Superior temporal gyrus (tissue), 1 donor: ENCODE measurements around the gene SHQ1.
A peak's percentile ranks its signal among the peaks of the same experiment; 100 is the strongest.

Source experiments
- DNase-seq: peaks from one replicate; pipeline ENCODE4 v3.0.0-alpha.2; 2016; ENCODE audit errors: extremely low spot score

SHQ1 gene

DNA sequence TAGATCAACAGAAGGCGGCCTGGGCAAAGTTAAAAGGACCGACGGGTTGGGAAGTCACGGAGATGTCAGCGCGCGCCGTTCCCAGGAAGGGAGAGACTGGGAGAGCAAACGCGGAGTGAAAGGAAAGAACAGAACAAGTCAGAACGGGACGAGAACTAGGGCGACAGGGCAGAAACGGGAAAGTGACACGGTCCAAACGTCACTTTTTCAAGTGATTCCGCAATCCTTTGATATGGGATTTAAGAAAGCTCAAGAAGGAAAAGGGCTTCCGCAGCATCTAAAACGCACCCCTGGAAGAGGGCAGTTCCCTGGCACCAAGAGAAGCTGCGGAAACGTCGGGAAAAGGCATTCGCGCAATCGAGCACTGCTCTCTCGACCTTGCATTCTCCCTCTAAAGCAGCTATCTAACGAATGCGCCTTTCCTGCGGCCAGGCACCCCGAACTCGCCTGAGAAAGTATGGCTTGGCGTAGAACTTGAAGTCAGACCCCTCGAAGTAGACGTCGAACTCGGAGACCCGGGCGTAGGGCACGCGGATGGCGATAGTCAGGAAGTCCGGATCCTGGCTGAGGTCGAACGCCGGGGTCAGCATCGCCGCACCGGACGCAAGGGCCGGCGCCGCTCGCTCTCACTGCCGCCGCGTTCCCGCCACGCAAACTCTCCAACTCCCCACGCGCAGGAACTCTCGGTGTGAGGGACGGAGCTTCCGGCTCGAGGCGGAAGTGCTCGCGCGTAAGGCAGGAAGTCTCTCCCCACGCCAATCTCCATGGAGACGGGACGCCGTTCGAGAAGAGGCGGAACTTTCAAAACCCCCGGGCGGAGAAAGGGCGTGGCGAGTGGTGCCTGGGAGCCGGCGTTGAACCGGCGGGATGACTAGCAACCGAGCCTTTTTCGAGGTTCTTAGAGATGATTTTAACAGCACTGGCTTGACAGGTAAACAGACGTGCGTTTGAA, at the start of gene SHQ1:
Gene SHQ1 (minus strand): TSS at position 695 of the 952 bp plus-strand sequence. CDS start 105 bp downstream, at position 590.
- DNase-seq, result peak; percentile 97

DNA sequence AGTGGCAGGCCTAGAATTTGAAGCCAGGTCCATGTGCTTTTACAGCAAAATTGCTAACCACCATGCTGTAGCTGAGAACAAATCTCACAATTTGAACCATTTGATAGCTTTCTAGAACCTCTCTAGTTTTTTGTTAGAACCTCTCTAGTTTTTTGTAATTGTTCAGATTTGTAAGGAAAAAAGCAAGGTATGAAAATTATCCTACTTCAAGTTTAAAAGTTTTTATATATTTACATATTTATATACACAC, 49.4 kb upstream of the SHQ1 start:
- no peak for DNase-seq

DNA sequence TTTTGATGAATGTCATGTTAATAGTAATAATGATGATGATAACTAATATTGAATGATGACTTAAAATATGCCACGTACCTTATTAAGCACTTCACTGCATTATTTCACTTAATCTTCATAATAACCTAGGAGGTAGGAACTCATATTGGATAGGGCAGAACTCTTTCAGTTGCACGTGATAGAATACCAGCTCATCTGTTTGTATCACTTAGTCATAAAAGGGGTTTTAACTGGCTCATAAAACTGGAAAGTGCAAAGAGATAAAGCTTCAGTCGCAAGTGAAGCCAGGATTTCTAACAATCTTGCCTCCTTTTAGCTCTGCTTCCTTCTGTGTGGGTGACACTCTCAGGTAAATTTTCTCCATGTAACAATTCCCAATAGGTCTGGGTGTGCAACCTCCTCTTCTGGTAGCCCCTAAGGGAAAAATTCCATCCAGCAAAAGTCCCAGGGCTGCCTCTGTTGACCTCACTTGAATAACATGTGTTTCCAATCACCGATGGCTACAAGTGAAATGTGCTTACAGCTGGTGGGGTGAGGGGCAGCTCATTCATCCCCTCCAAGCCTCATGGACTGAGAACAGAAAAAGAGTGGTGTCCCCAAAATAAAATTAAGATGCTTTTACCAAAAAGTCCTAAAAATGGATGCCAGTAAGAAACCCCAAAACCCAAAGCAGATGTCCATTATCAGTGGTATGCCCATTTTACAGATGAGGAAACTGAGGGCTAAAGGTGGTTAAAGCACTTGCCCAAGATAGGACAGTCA, 48.9 kb upstream of the SHQ1 start:
- no peak for DNase-seq

DNA sequence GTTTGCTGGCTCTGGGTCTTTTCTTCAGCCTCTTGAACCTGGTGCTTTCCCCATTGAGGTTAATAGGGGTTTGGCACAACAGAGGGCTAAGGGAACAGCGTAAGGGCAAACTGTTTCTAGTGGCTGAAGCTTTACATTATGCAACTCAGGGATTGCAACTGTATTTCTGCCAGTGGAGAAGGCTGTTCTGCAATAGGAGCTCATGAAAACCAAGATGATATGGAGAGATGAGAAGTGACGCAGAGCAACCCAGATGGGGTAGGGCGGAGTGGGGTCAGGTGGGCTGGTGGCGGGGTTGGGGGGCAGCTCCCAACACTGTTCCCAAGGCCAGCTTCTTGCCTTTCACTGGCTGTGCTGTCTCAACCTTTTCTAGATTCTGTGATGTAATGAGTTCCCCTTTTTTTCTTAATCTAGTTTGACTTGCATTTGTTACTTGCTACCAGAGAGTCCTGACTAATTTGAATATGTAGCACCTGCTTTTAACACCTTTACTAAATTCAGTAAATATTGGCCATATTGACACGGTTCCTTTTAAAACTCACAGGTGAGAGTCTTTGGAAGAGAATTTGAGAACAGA, 46.8 kb upstream of the SHQ1 start:
- DNase-seq, result no peak

DNA sequence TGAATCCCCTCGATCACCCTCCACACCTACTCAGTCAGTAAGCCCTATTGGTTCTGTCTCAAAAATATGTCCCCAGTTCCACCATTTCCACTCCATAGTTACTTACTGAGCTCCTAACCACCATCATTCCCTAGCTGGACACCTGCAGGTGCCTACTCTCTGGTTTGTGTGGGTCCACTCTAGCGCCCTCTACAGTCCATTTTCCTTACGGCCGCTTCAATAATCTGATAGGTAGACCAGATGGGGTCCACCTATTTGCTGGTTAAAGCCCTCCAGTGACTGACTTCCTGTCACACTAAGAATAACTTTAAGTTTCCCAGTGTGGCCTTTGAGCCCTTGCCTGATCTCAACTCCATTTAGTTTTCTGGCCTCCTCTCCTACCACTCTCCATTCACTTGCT, 44.6 kb upstream of the SHQ1 start:
- DNase-seq, result no peak

DNA sequence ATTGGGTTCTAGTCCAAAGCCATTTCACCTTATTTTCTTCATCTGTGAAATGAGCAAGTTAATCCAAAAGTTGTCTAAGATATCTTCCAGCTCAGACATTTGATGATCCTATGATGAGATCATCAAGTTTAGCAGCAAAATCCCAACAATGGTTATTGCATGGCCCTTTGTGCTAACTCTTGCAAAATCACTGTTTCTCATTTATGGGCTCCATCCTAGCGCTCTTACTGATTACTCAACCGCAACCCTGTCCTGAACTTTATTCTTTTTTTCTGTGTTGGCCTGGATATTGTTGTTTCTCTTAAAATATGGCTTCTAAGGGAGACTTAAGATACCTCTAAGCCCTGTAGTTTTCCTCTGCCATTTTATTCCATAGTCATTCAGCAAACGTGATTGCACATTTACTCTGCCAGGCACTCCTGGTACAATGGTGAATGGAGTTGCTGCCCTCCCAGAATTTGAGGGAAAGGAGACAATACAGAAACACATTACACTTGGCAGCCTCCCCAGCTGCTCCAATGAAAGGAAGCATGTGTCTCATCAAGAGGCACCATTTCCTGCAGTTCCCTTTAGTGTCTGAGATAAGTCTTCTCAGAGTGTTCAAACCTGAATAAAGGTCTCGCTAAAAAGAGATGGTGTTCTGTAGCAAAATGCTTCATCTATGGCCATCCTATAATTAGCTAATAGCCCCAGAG, 44.0 kb upstream of the SHQ1 start:
- DNase-seq, result peak; percentile 97

DNA sequence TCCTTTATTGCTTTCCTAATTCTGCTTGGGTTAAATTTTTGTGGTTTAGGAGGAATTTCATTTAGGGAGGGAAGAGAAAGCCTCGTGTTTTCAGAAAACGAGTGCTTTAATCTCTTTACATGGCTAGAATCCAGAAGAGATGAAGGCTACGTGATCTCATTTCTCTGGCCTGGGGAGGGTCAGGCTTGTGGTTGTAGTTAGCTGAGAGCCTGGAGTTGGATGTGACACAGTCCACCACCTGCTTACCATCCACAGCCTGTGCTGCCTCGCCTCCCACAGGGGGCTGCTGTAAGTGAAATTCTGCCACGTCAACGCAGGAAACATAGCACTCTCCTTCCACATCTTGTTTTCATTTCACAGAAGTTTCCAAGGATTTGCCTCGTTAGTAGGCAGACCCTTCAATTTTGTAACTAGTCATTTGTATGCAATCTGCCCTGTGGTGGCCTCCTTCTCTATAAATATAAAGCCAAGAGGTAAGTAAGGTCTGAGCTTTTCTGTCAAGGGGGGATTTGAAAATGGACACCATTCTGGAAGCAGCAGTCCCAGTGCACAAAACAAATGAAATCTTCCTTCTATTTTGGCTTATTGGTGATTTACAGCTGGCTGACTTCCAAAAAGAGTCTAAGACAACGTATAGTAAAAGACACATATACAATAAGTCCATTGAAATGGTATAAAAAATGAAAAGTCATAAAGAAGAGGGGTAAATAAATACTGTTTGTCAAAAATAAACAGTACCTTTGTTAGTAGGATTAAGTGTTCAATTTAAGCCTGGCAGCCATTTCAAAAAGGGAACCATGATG, 43.0 kb upstream of the SHQ1 start:
- peak; percentile 64 for DNase-seq

DNA sequence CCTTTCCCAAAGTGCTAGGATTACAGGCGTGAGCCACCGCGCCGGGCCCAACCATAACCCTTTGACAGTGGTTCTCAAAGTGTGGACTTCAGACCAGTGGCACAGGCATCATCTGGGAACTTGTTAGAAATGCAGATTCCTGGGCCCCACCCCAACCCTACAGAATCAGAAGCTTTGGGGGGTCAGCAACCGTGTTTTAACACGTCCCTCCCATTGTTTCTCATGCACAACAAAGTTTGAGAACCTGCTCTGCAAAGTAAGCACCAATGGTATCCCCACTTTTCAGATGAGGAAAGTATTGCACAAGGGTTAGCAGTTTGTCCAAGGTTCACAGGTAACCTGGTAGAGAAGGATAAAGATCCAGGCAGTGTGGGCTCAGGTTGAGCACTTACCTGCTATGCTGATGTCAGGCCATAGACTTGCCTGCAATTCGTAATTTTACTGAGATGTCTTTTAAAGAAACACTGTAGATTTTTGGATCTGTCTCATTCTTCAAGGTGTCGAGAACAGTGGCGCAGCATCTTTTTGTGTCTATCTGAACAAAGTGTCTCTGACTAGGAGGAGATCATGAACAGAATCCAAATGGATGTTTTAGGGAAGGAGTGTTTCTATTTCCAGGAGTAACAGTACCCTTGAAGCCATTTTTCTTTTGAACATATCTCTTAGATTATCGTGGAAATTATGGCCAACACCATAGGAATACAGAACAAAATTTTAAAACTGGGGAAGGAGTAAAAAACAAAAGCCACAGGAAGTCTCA, 42.1 kb upstream of the SHQ1 start:
- DNase-seq, result peak; percentile 69

DNA sequence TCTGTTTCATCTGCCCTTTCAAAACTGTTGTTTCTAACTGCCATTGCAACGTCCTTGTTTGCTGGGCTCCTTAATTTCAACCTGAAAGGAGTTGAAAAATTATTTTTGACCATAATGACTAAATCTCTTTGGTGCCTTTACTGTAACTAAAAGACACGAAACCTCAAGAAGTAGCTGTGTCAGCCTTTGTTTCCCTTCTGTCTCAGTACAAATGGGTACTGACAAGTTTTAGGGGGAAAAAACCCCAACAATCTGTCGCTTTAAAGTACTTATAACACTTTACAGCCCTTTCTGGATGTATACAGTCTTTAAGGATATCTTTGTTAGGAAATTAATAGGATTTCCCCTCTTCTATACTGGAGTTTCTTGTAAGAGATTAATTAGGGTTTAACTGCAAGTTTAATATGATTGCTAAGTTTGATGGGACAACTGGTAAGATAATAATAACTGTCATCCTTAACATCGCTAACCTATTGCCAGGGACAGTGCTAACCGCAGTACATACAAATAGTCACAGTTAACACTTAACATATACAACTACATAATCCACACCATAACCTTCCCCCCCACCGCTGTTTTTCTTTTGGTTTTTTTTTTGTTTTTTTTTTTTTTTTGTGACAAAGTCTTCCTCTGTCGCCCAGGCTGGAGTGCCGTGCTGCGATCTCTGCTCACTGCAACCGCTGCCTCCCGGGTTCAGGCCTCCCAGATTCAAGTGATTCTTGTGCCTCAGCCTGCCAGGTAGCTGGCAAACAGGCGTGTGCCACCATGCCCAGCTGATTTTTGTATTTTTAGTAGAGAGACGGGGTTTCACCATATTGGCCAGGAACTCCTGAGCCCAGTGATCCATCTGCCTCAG, 41.3 kb upstream of the SHQ1 start:
- peak; percentile 76 for DNase-seq

DNA sequence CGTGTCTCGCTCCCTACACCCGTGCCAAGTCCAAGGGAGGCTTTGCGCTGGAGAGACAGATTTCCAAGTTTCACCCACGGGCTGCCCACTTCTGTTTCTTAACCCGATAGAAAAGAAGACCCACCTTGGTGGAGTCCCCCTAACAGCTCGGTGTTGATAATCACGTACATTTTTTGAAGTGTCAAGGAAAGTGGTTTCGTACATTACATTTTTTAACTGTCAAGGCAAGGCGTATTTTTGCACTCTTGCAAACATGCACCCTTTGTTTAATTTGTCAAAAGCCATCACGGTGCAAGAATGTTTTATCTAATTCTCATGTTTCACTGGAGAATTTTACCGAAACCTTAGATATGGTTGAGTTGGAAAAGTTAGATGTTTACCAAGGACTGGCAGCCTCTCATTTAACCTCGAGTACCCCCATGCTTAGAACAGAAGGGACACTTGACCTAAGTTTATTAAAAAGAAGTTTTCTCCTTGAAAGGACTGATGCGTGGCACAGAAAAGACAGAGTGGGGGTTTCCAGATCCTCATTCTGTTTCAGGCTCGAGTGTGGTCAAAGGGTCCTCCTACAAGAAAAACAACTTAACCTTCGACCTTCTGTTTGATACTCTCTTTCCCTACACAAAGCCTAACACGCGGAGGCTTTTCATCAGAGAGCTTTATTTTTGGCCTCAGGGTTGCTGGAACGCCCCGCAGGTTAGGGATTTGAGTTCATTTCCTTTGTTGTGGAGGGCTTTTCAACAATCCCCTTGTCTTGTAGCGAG, 40.5 kb upstream of the SHQ1 start:
- DNase-seq, result peak; percentile 77

DNA sequence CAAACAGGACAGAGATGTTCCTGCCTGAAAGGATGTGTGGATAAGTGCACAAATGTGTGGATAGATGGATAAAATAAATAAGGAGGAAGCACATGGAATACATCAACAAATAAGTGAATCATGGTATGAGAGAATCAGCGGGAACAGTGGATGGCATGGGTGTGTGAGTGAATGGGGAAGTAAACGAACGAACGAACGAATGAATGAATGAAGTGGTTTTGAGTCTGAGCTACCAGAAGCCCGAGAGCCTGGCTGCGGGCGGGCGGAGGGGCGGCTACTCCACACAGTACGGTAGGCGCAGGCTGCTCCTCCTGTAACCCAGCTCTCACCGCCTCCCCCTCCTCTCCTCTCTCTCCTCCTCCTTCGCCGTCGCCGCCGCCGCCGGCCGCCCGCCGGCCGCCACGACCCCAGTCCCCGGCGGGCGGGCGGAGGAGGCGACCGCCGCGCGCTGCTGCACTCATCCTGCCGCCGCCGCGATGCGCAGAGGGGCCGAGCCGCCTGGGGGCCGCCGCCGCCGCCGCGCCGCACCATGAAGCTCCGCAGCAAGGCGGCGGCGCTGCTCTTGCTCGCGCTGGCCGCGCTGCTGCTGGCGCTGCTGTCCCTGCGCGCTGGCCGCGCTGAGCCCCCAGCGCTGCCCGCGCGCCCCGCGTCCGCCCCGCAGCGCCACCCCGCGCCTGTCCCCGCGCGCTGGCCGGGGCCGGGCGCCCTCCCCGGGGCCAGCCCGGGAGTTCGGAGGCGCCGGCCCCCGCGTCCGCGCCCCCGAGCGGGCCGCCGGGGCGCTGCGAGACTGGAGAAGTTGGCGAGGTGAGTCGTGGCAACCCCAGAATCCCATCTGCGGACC, 39.7 kb upstream of the SHQ1 start, which contains the start of gene GXYLT2:
Gene GXYLT2 (plus strand): TSS at position 342 of the 841 bp plus-strand sequence. CDS start 188 bp downstream, at position 530.
- DNase-seq, result peak; percentile 78

DNA sequence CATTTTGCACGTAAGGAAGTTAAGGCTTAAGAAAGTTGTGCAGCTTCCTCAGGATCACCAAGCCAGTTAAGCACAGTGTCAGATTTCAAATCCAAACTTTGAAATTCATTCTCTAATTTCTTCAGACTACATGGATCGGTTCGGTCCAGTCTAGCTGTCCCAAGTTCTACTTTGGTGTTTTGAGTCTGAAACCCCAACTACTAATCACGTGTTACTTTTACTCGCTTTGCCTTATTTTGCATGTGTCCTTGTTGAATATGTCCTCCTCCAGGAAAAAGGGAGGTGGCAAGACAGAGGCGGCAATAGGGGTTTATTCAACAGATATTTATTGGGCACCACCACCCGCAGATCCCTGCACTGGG, 39.1 kb upstream of the SHQ1 start:
- DNase-seq, result peak; percentile 49

DNA sequence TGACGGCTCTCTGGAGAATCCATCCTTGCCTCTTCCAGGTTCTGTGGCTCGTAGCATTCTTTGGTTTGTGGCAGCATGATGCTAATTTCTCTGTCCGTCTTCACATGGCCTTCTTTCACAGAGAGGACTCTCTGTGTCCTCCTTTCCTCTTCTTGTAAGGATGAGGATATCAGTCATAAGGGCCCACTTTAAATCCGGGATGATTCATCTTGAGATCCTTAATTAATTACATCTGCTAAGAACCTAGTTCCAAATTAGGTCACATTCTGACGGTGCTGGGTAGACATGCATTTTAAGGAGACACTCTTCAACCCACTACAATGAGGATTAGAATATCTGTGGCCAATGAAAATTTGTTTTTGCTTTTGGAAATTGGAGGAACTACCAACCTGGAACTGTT, 23.9 kb upstream of the SHQ1 start:
- no peak for DNase-seq

DNA sequence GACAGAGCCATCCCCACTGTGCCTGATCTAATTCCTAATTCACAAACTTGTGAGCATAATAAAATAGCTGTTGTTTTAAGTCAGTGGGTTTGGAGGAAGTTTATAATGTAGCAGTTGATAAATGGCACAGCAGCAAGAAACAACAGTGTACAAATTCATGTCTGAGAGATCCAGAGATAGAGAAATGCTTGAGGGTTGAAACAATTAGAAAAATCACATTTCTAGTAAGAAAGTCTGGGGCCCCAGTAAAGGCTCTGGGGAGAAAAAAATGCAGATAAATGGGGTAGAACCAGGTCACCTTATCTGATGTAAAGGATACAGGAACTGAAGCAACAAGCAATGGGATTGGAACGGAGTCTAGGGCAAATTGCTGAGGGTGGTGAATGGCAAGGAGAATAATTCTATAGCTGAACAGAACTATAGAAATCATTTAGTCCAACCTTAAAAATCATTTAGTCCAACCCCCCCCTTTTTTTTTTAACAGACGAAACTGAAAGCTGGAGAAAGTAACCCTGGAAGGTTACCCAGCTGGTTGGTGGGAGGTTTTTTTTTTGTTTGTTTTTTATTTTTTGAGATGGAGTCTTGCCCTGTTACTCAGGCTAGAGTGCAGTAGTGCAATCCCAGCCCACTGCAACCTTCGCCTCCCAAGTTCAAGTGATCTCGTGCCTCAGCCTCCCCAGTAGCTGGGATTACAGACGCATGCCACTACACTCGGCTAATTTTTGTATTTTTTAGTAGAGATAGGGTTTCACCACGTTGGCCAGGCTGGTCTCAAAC, 14.3 kb upstream of the SHQ1 start:
- no peak for DNase-seq

DNA sequence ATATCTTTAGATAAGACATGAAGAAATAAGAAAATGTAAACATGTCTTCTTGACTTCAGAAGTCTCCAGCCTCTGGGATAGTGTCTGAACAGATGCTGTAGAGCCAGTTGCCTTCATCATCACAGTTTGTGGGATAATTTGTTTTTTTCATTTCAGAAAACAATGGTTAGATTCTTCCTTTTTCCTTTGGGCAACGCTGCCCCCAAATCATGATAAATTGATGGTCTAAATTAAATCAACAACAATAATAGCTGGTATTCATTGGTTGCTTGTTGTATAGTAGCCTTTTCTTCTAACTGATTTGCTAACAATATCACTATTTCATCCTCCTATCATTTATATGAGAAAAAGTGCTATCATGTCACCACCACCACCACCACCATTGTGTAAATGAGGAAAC, 12.6 kb upstream of the SHQ1 start:
- no peak for DNase-seq

DNA sequence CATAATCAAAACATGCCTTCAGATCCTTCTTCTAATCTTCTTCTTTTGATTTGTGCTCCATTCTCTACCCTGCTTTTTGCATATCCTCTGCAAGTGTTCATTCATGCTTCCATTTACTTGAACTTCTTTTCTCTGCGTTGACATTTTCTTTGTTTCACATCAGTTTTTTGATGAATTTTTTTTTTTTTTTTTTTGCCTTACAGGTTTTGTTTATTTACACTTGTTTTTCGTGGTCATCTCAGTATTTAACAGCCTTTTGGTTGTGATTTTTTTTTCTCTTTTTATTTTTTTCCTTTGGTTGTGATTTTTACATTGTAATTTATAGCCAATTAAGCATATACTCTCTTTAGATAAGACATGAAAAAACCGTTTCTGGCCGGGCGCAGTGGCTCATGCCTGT, 11.8 kb upstream of the SHQ1 start:
- DNase-seq, result no peak

DNA sequence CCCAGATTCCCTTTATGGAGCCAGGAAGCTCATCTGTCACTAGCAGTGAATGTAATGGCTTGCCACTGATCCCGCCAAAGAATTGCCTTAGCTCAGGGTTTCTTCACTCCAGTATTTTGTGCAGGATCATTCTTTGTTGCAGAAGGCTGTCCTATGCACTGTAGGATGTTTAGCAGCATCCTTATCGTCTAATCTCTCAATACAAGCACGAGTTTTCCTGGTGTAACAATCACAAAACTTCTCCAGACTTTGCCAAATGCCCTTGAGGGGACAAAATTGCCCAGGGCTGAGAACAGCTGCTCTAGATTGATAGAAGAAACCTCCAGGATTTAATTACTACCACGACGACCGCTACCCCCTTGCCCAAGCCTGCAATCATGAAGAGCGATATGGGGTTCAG, 6.8 kb upstream of the SHQ1 start:
- no peak for DNase-seq
